ENCODE measurements around the gene AP2A1. TPM values are rescaled to one million over a fixed set of nuclear protein-coding genes. Genes with fewer than 3 reads are reported as not detected.
A peak's percentile ranks its signal among the peaks of the same experiment; 100 is the strongest.

The AP2A1 gene
- total and polyA plus RNA-seq, 9 of the 15 experiments (the other 6 are each of a cell fraction or from before 2014, with no cell fraction given): 0.55 to 150 (median 31.9) TPM

DNA sequence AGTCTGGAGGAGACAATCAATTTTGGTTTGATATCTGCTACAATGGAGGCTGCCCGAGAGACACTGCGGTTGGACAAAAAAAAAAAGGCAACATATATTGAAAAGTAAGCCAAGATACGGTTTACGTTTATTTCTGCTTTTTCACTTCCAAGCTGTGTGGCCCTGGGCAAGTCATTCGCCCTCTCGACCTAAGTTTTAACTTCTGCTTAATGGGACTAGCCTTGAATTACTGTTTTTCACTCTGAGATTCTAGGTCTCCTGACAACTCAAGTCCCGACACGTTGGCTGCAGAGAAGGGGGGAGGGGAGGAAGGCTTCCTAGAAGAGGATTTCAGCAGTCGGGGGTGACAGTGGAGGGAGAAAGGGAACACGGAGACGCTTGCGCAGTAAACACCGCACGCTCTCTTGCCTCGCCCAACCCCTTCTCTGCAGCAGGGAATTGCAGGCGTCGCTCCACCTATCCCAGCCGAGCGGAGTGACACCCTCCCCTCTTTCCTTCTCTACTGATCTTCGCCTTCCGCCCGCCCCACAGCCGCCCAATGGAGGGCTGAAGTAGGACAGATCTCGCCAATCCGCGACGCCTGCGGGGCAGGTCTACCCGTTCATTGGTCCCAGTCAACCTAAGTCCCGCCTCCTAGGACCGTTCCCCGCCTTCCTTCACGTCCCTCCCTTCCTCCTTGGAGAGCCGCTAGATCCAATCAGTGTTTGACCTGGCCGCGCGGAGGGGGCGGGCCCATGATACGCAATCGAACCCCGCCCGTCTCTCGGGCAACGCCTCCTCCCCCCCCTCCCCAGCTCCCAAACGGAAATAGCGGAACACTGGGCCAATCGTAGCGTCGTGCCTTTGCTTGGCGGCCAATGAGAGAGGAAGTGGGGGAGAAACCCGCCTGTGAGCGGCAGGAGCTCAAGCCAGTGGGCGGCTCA, 533 bp upstream of the AP2A1 start (continued):
- TF ChIP-seq, protein P1, sequence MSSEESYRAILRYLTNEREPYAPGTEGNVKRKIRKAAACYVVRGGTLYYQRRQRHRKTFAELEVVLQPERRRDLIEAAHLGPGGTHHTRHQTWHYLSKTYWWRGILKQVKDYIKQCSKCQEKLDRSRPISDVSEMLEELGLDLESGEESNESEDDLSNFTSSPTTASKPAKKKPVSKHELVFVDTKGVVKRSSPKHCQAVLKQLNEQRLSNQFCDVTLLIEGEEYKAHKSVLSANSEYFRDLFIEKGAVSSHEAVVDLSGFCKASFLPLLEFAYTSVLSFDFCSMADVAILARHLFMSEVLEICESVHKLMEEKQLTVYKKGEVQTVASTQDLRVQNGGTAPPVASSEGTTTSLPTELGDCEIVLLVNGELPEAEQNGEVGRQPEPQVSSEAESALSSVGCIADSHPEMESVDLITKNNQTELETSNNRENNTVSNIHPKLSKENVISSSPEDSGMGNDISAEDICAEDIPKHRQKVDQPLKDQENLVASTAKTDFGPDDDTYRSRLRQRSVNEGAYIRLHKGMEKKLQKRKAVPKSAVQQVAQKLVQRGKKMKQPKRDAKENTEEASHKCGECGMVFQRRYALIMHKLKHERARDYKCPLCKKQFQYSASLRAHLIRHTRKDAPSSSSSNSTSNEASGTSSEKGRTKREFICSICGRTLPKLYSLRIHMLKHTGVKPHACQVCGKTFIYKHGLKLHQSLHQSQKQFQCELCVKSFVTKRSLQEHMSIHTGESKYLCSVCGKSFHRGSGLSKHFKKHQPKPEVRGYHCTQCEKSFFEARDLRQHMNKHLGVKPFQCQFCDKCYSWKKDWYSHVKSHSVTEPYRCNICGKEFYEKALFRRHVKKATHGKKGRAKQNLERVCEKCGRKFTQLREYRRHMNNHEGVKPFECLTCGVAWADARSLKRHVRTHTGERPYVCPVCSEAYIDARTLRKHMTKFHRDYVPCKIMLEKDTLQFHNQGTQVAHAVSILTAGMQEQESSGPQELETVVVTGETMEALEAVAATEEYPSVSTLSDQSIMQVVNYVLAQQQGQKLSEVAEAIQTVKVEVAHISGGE (CRISPR knock-in tag; IDR thresholded peaks at IDR 0.05): peak in 1 of 3 experiments; percentile 27; a peak in 1 of 6 replicates
- TF ChIP-seq ZNF551 (CRISPR knock-in tag; IDR thresholded peaks at IDR 0.05) (no peak), RBM14 (IDR thresholded peaks at IDR 0.05; ENCODE audit: borderline replicate concordance, insufficient read depth, low read depth, low read length) (no peak), SMAD2 (IDR thresholded peaks at IDR 0.05; ENCODE audit: low read depth, low read length) (no peak), MEIS2 (IDR thresholded peaks at IDR 0.05; ENCODE audit: partially characterized antibody) (peak; percentile 80), TOE1 (IDR thresholded peaks at IDR 0.05; ENCODE audit: borderline replicate concordance) (no peak), TOE1 (CRISPR knock-in tag; IDR thresholded peaks at IDR 0.05; ENCODE audit: borderline replicate concordance, low read depth) (no peak), PRMT5 (CRISPR knock-in tag; IDR thresholded peaks at IDR 0.05) (no peak), THRAP3 (IDR thresholded peaks at IDR 0.05; ENCODE audit: borderline replicate concordance) (no peak), SNRNP70 (optimal IDR thresholded peaks at IDR 0.05; ENCODE audit: low read depth, low read length) (no peak), KAT2B (IDR thresholded peaks at IDR 0.05; ENCODE audit: low read depth, low read length) (no peak), KLF6 (CRISPR knock-in tag; IDR thresholded peaks at IDR 0.05; ENCODE audit: borderline replicate concordance) (no peak), ZNF232 (CRISPR knock-in tag; IDR thresholded peaks at IDR 0.05) (no peak), TRIM24 (IDR thresholded peaks at IDR 0.05) (peak in 1 of 2 experiments; percentile 8; a peak in 1 of 4 replicates)
- TF ChIP-seq, protein P2, sequence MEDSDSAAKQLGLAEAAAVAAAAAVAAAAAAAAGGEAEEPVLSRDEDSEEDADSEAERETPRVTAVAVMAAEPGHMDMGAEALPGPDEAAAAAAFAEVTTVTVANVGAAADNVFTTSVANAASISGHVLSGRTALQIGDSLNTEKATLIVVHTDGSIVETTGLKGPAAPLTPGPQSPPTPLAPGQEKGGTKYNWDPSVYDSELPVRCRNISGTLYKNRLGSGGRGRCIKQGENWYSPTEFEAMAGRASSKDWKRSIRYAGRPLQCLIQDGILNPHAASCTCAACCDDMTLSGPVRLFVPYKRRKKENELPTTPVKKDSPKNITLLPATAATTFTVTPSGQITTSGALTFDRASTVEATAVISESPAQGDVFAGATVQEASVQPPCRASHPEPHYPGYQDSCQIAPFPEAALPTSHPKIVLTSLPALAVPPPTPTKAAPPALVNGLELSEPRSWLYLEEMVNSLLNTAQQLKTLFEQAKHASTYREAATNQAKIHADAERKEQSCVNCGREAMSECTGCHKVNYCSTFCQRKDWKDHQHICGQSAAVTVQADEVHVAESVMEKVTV (CRISPR knock-in tag; IDR thresholded peaks at IDR 0.05): no peak
- TF ChIP-seq, protein P3, sequence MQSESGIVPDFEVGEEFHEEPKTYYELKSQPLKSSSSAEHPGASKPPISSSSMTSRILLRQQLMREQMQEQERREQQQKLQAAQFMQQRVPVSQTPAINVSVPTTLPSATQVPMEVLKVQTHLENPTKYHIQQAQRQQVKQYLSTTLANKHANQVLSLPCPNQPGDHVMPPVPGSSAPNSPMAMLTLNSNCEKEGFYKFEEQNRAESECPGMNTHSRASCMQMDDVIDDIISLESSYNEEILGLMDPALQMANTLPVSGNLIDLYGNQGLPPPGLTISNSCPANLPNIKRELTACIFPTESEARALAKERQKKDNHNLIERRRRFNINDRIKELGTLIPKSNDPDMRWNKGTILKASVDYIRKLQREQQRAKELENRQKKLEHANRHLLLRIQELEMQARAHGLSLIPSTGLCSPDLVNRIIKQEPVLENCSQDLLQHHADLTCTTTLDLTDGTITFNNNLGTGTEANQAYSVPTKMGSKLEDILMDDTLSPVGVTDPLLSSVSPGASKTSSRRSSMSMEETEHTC (IDR thresholded peaks at IDR 0.05): no peak
- TF ChIP-seq, protein P4, sequence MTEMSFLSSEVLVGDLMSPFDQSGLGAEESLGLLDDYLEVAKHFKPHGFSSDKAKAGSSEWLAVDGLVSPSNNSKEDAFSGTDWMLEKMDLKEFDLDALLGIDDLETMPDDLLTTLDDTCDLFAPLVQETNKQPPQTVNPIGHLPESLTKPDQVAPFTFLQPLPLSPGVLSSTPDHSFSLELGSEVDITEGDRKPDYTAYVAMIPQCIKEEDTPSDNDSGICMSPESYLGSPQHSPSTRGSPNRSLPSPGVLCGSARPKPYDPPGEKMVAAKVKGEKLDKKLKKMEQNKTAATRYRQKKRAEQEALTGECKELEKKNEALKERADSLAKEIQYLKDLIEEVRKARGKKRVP (CRISPR knock-in tag; IDR thresholded peaks at IDR 0.05): no peak
- TF ChIP-seq, protein P5, sequence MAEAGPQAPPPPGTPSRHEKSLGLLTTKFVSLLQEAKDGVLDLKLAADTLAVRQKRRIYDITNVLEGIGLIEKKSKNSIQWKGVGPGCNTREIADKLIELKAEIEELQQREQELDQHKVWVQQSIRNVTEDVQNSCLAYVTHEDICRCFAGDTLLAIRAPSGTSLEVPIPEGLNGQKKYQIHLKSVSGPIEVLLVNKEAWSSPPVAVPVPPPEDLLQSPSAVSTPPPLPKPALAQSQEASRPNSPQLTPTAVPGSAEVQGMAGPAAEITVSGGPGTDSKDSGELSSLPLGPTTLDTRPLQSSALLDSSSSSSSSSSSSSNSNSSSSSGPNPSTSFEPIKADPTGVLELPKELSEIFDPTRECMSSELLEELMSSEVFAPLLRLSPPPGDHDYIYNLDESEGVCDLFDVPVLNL (CRISPR knock-in tag; IDR thresholded peaks at IDR 0.05; ENCODE audit: low read depth): no peak
